Activated CD4-positive, CD25-positive, alpha-beta regulatory T cell (primary cell): ENCODE results near the gene GSTCD.

Experiments
- DNase-seq, 4 experiments: peaks; one replicate each; lab custom pipeline; 2025; lab: John Stamatoyannopoulos, UW

The GSTCD gene

GRCh38 chr4:105878668-105879067 lies 170.1 kb downstream of the GSTCD start:
- no peak for DNase-seq

- DNase-seq, result no peak
Observed at GRCh38 chr4:105887508-105887907, 178.9 kb downstream of the GSTCD start.

- DNase-seq, result no peak
Observed at GRCh38 chr4:105894660-105895582, 186.3 kb downstream of the GSTCD start, which contains the start of gene NPNT. NPNT (plus strand) TSS chr4:105895471; CDS start chr4:105895653, 182 bp downstream.

GRCh38 chr4:105895583-105896460 lies 187.2 kb downstream of the GSTCD start:
- DNase-seq, result no peak

GRCh38 chr4:105896461-105896942 lies 187.9 kb downstream of the GSTCD start:
- DNase-seq, result no peak
